B cell (primary cell): Measurements from ENCODE around the gene PKIB. TPM values are rescaled to one million over a fixed set of nuclear protein-coding genes. Genes with fewer than 3 reads are reported as not detected.

Experiments used
- ATAC-seq: fragments of 200-7000 bp; cut with Tn5 transposase; one replicate; pipeline ENCODE4 v1.10.0; 2021; ENCODE audit warnings: low read depth, mild to moderate bottlenecking, moderate number of reproducible peaks, moderate library complexity
- CTCF ChIA-PET: fragments of 350-600 bp; sonication (Branson Sonifier 250); formaldehyde crosslinking; loops from one replicate; lab custom pipeline; 2021; ENCODE audit warnings: antibody characterized with exemption, inconsistent platforms; lab: Charles Lee
- POLR2A ChIA-PET: fragments of 350-600 bp; sonication (Branson Sonifier 250); formaldehyde crosslinking; loops from one replicate; lab custom pipeline; 2021; ENCODE audit warnings: antibody characterized with exemption; lab: Charles Lee
- DNase-seq: peaks from one replicate; pipeline ENCODE4 v3.0.0; 2013
- H2AFZ ChIP-seq: 2 replicates; pipeline ENCODE4 v1.6.1; 2012; ENCODE audit warnings: mild to moderate bottlenecking, low read depth, low read length; ENCODE audit not compliant: insufficient read depth, poor library complexity, severe bottlenecking
- H3K27ac ChIP-seq, 2 donors: 1 replicate in 1 of 2; 2 replicates in 1 of 2; pipeline ENCODE4 v1.5.1; 2012 to 2013; ENCODE audit warnings: low read length in 2 of 2, mild to moderate bottlenecking in 2 of 2, moderate library complexity in 1 of 2
- H3K27me3 ChIP-seq, 4 experiments: fragments of 200-600 bp in 1 of 4; sonication (generic) in 1 of 4; replicated peaks in 1 of 4; 1 replicate in 2 of 4; 2 replicates in 2 of 4; pipeline versions ENCODE4 v1.6.1 to v1.7.0; 2013 to 2016; ENCODE audit warnings: low read length in 3 of 4, mild to moderate bottlenecking in 2 of 4, mixed read lengths in 1 of 4, moderate library complexity in 1 of 4; ENCODE audit not compliant: insufficient read depth in 4 of 4, control insufficient read depth in 3 of 4; ENCODE audit errors: control extremely low read depth in 1 of 4
- H3K36me3 ChIP-seq, 2 experiments: replicated peaks in 1 of 2; 1 replicate in 1 of 2; 2 replicates in 1 of 2; pipeline versions ENCODE4 v1.6.1 to v1.7.1; 2013; ENCODE audit warnings: low read length in 1 of 2; ENCODE audit not compliant: insufficient read depth in 2 of 2, control insufficient read depth in 1 of 2; ENCODE audit errors: control extremely low read depth in 1 of 2, extremely low read depth in 1 of 2
- H3K4me1 ChIP-seq, 2 donors: fragments of 200-600 bp in 1 of 2; sonication (generic) in 1 of 2; 1 replicate in 1 of 2; 2 replicates in 1 of 2; pipeline versions ENCODE4 v1.5.1 to v1.6.1; 2013 to 2017; ENCODE audit warnings: low read length in 2 of 2; ENCODE audit not compliant: control insufficient read depth in 2 of 2, insufficient read depth in 2 of 2
- H3K4me2 ChIP-seq: replicated peaks from 2 replicates; pipeline ENCODE3; 2012; ENCODE audit warnings: mild to moderate bottlenecking, low read depth, low read length; ENCODE audit not compliant: poor library complexity, severe bottlenecking
- H3K4me3 ChIP-seq, 5 experiments: fragments of 200-600 bp in 1 of 5; sonication (generic) in 1 of 5; 1 replicate in 3 of 5; 2 replicates in 2 of 5; pipeline versions ENCODE4 v1.5.1 to v1.7.0; 2011 to 2016; ENCODE audit warnings: low read length in 4 of 5, mild to moderate bottlenecking in 4 of 5, low read depth in 2 of 5, control low read depth in 1 of 5, moderate library complexity in 1 of 5; ENCODE audit not compliant: insufficient read depth in 1 of 5; ENCODE audit errors: control extremely low read depth in 1 of 5, extremely low read depth in 1 of 5
- H3K79me2 ChIP-seq: fragments of 200-600 bp; sonication (generic); one replicate; pipeline ENCODE4 v1.6.0; 2016; ENCODE audit warnings: low read length; ENCODE audit not compliant: control insufficient read depth, insufficient read depth
- H3K9ac ChIP-seq: fragments of 200-600 bp; sonication (generic); 2 replicates; pipeline ENCODE4 v1.6.1; 2017; ENCODE audit warnings: mild to moderate bottlenecking, low read length, moderate library complexity
- H3K9me3 ChIP-seq, 3 donors: one replicate each; pipeline versions ENCODE4 v1.6.1 to v1.7.1; 2013; ENCODE audit warnings: low read length in 2 of 3; ENCODE audit not compliant: control insufficient read depth in 2 of 3, insufficient read depth in 1 of 3; ENCODE audit errors: control extremely low read depth in 1 of 3
- H4K20me1 ChIP-seq: 2 replicates; pipeline ENCODE4 v1.6.0; 2012; ENCODE audit warnings: mild to moderate bottlenecking, low read length; ENCODE audit not compliant: insufficient read depth, control insufficient read depth, poor library complexity, severe bottlenecking
- H3K27ac Mint-ChIP-seq: one replicate; pipeline ENCODE4 v1.8.0; 2021; ENCODE audit warnings: mixed read lengths
- H3K27me3 Mint-ChIP-seq: one replicate; pipeline ENCODE4 v1.8.0; 2021; ENCODE audit warnings: mixed read lengths
- H3K4me1 Mint-ChIP-seq: one replicate; pipeline ENCODE4 v1.8.0; 2021; ENCODE audit warnings: mixed read lengths
- H3K4me3 Mint-ChIP-seq: one replicate; pipeline ENCODE4 v1.8.0; 2021; ENCODE audit warnings: mixed read lengths
- H3K9me3 Mint-ChIP-seq: one replicate; pipeline ENCODE4 v1.8.0; 2022; ENCODE audit warnings: mixed read lengths; ENCODE audit not compliant: insufficient read depth
- EZH2 ChIP-seq: IDR thresholded peaks from 2 replicates; pipeline ENCODE4 v1.6.1; 2012; ENCODE audit warnings: borderline replicate concordance, low read depth, mild to moderate bottlenecking, moderate library complexity, low read length; ENCODE audit not compliant: insufficient read depth, poor library complexity, severe bottlenecking
- WGBS: methylation state at CpG from one replicate; pipeline ENCODE4 v1.1.5; 2013; ENCODE audit warnings: missing lambda C conversion rate; ENCODE audit not compliant: insufficient coverage; 5-methylcytosine and 5-hydroxymethylcytosine counted together
- intact Hi-C: fragments of 100-400 bp; cut with micrococcal nuclease; formaldehyde crosslinking; loops from one replicate; pipeline ENCODE4 v1.10.0; 2022
- polyA plus RNA-seq: library from polyadenylated mRNA; depleted of rRNA; stranded (reverse); fragments of >200 nt; gene quantifications from 2 replicates; pipeline ENCODE4 v1.2.3, GENCODE V29; 2012
- total RNA-seq, 2 donors: library from RNA; stranded (reverse); fragments of 120-200 nt in 1 of 2; gene quantifications; 1 replicate in 1 of 2; 2 replicates in 1 of 2; pipeline versions ENCODE4 v1.2.3 to v1.2.4, GENCODE V29; 2013 to 2022
- TF ChIP-seq, protein P1 (sequence below): fragments of 200-600 bp; IDR thresholded peaks from one replicate; pipeline ENCODE4 v1.8.0; 2022; ENCODE audit warnings: antibody characterized with exemption, mild to moderate bottlenecking

The PKIB gene
- total and polyA plus RNA-seq, 2 donors (not counting 1 experiment from before 2014, with no cell fraction given): 0.27 to 1.2 TPM

DNA sequence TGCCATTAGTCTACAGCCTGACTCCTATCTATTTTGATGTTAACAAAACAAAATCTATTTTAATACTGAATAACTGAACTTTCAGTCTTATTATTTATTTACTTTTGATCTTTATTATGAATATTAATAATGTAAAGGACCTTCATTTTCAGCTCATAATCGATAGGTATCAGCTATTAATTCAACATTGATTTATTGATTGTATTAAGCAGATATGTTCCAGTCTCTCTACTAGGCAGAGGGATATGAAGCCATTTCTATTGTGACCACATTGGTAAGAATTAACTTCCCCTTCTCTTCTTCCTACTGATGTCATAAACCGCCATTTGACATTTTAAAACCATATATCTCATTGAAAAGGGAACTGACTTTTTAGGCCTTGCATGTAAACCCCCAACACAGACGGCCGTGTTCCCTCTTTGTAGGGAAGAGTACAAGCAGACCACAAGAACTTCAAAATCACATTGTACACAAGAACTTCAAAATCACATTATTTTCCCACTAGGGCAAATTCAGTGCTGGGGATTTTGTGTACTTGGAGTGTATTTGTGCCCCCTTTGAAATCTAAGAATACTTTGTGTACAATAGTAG lies 99.8 kb downstream of the PKIB start:
- Histone ChIP-seq H2AFZ (no peak overlapping the region), H3K4me3 (no peak overlapping the region), H3K9ac (no peak overlapping the region), H3K79me2 (no peaks in the 10 kb centered on the region), H3K4me2 (no peak overlapping the region), H3K9me3 (no peaks in the 10 kb centered on the region), H3K36me3 (no peaks in the 10 kb centered on the region), H3K27me3 (no peaks in the 10 kb centered on the region), H3K27ac (no peak overlapping the region), H3K4me1 (peaks cover 0 to 6% of the 10 kb centered on the region in 2 donors), H4K20me1 (no peaks in the 10 kb centered on the region)
- ChIA-PET POLR2A (no interaction called here), CTCF (no interaction called here)
- intact Hi-C loops: no loop called here
- peaks cover 10% of the 10 kb centered on the region for H3K27me3 Mint-ChIP-seq
- no peaks in the 10 kb centered on the region for H3K9me3 Mint-ChIP-seq
- peak; percentile 29 for DNase-seq
- WGBS: no CpG with 5 or more reads among the region's 4 CpGs
- H3K27ac Mint-ChIP-seq: no peak overlapping the region
- TF ChIP-seq, protein P1, sequence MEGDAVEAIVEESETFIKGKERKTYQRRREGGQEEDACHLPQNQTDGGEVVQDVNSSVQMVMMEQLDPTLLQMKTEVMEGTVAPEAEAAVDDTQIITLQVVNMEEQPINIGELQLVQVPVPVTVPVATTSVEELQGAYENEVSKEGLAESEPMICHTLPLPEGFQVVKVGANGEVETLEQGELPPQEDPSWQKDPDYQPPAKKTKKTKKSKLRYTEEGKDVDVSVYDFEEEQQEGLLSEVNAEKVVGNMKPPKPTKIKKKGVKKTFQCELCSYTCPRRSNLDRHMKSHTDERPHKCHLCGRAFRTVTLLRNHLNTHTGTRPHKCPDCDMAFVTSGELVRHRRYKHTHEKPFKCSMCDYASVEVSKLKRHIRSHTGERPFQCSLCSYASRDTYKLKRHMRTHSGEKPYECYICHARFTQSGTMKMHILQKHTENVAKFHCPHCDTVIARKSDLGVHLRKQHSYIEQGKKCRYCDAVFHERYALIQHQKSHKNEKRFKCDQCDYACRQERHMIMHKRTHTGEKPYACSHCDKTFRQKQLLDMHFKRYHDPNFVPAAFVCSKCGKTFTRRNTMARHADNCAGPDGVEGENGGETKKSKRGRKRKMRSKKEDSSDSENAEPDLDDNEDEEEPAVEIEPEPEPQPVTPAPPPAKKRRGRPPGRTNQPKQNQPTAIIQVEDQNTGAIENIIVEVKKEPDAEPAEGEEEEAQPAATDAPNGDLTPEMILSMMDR: no peak
- TF ChIP-seq EZH2: no peak
- H3K4me3 Mint-ChIP-seq: no peak overlapping the region
- ATAC-seq: peak; percentile 57
- H3K4me1 Mint-ChIP-seq: peaks cover 4% of the 10 kb centered on the region

DNA sequence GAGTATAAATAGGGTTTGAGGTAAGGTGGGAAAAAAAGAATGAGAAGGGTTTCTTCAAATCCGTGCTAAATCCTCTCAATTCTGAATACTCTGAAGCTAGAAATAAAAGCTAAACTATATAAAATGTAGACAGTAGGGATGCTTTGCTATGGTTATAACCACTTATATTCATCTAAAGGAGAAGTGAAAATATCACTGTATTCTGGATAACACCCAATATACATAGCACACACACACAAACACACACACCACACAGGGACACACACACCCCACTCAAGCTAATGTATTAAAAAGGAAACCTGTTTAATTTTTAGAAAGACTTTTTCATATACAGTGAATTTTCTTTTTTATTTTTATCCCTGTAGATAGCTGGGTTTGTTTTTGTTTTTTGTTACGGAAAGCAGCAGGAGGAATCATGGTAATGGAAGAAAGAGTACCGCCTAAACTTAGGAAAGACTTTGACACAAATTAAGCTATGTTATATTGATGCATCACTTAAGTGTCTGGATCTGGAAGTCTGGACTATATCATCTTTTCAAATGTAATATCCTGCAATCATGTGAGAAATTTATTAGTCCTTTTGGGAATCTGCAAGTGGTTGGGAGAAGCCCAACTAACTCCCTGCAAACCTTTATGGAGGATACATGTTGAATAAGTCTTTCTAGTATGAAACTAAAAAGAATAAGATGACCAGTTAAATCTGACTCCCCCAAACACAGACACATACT lies 100.9 kb downstream of the PKIB start:
- no CpG with 5 or more reads among the region's 3 CpGs for WGBS
- Histone ChIP-seq H3K27me3 (no peaks in the 10 kb centered on the region), H3K4me1 (peaks cover 0 to 6% of the 10 kb centered on the region in 2 donors), H3K4me2 (no peak overlapping the region), H3K9me3 (no peaks in the 10 kb centered on the region), H3K79me2 (no peaks in the 10 kb centered on the region), H2AFZ (no peak overlapping the region), H3K27ac (no peak overlapping the region), H4K20me1 (no peaks in the 10 kb centered on the region), H3K4me3 (no peak overlapping the region), H3K36me3 (no peaks in the 10 kb centered on the region), H3K9ac (no peak overlapping the region)
- peaks cover 4% of the 10 kb centered on the region for H3K4me1 Mint-ChIP-seq
- no peak overlapping the region for H3K4me3 Mint-ChIP-seq
- ChIA-PET CTCF (no interaction called here), POLR2A (no interaction called here)
- H3K27me3 Mint-ChIP-seq: peaks cover 10% of the 10 kb centered on the region
- no peak overlapping the region for H3K27ac Mint-ChIP-seq
- H3K9me3 Mint-ChIP-seq: no peaks in the 10 kb centered on the region
- intact Hi-C loops: no loop called here
- TF ChIP-seq, protein P1: no peak
- no peak for TF ChIP-seq EZH2
- no peak for ATAC-seq
- no peak for DNase-seq
